Neuronal stem cell (in vitro differentiated cells): ENCODE data around the gene PCBP3.

Source experiments
- DNase-seq: peaks from one replicate; pipeline ENCODE4 v3.0.0-alpha.2; 2013; ENCODE audit warnings: low spot score
- H2AFZ ChIP-seq: one replicate; pipeline ENCODE4 v1.6.1; 2013; ENCODE audit warnings: mild to moderate bottlenecking, low read length, inconsistent platforms
- H2AK5ac ChIP-seq: 2 replicates; pipeline ENCODE4 v1.6.1; 2013; ENCODE audit warnings: low read depth, mild to moderate bottlenecking, inconsistent platforms, low read length, moderate library complexity, mixed read lengths
- H2BK120ac ChIP-seq: 2 replicates; pipeline ENCODE4 v1.6.1; 2013; ENCODE audit warnings: low read depth, mild to moderate bottlenecking, inconsistent platforms, low read length, moderate library complexity, mixed read lengths
- H2BK12ac ChIP-seq: one replicate; pipeline ENCODE4 v1.6.1; 2013; ENCODE audit warnings: low read length, inconsistent platforms
- H2BK15ac ChIP-seq: 2 replicates; pipeline ENCODE4 v1.6.1; 2013; ENCODE audit warnings: mild to moderate bottlenecking, low read length, inconsistent platforms, mixed read lengths
- H2BK5ac ChIP-seq: one replicate; pipeline ENCODE4 v1.6.1; 2013; ENCODE audit warnings: inconsistent platforms, mild to moderate bottlenecking, low read length, moderate library complexity
- H3K14ac ChIP-seq: one replicate; pipeline ENCODE4 v1.6.1; 2013; ENCODE audit warnings: low read length, inconsistent platforms
- H3K18ac ChIP-seq: 2 replicates; pipeline ENCODE4 v1.6.1; 2013; ENCODE audit warnings: low read length, inconsistent platforms
- H3K23ac ChIP-seq: 2 replicates; pipeline ENCODE4 v1.6.1; 2013; ENCODE audit warnings: low read depth, mild to moderate bottlenecking, mixed read lengths, low read length, inconsistent platforms; ENCODE audit not compliant: poor library complexity
- H3K27ac ChIP-seq: replicated peaks from 3 replicates; pipeline ENCODE4 v1.5.1; 2013; ENCODE audit warnings: low read length, inconsistent platforms
- H3K27me3 ChIP-seq, 3 experiments: 2 replicates each; pipeline ENCODE4 v1.6.1; 2013; ENCODE audit warnings: low read length in 3 of 3, mild to moderate bottlenecking in 2 of 3, inconsistent platforms in 1 of 3, low read depth in 1 of 3, mixed read lengths in 1 of 3, moderate library complexity in 1 of 3; ENCODE audit not compliant: control insufficient read depth in 3 of 3, insufficient read depth in 3 of 3
- H3K36me3 ChIP-seq, 2 donors: replicated peaks in 1 of 2; 2 replicates each; pipeline ENCODE4 v1.6.1; 2013; ENCODE audit warnings: low read length in 2 of 2; ENCODE audit not compliant: control insufficient read depth in 2 of 2, insufficient read depth in 2 of 2
- H3K4ac ChIP-seq: 2 replicates; pipeline ENCODE4 v1.6.1; 2013; ENCODE audit warnings: inconsistent platforms, mild to moderate bottlenecking, low read length, moderate library complexity
- H3K4me1 ChIP-seq, 2 donors: 1 replicate in 1 of 2; 2 replicates in 1 of 2; pipeline ENCODE4 v1.6.1; 2013; ENCODE audit warnings: low read length in 2 of 2, low read depth in 1 of 2; ENCODE audit not compliant: control insufficient read depth in 2 of 2, insufficient read depth in 1 of 2
- H3K4me2 ChIP-seq: one replicate; pipeline ENCODE4 v1.6.1; 2013; ENCODE audit warnings: mild to moderate bottlenecking, low read length, inconsistent platforms; ENCODE audit not compliant: insufficient read depth, poor library complexity, severe bottlenecking
- H3K4me3 ChIP-seq, 2 donors: 2 replicates each; pipeline ENCODE4 v1.5.1; 2013; ENCODE audit warnings: low read length in 2 of 2, mild to moderate bottlenecking in 2 of 2, inconsistent platforms in 1 of 2, moderate library complexity in 1 of 2
- H3K79me1 ChIP-seq: one replicate; pipeline ENCODE4 v1.6.1; 2013; ENCODE audit warnings: low read depth, mild to moderate bottlenecking, inconsistent platforms, low read length, moderate library complexity
- H3K9ac ChIP-seq: one replicate; pipeline ENCODE4 v1.6.1; 2013; ENCODE audit warnings: mild to moderate bottlenecking, low read depth, low read length, inconsistent platforms; ENCODE audit not compliant: poor library complexity
- H3K9me3 ChIP-seq, 2 donors: replicated peaks in 1 of 2; 2 replicates each; pipeline versions ENCODE3 to v1.6.1; 2013; ENCODE audit warnings: low read length in 2 of 2, mild to moderate bottlenecking in 2 of 2, inconsistent platforms in 1 of 2, low read depth in 1 of 2, mixed read lengths in 1 of 2, moderate library complexity in 1 of 2; ENCODE audit not compliant: control insufficient read depth in 2 of 2, insufficient read depth in 1 of 2
- H4K8ac ChIP-seq: one replicate; pipeline ENCODE4 v1.6.1; 2013; ENCODE audit warnings: low read depth, mild to moderate bottlenecking, inconsistent platforms, low read length, moderate library complexity
- H4K91ac ChIP-seq: one replicate; pipeline ENCODE4 v1.6.1; 2013; ENCODE audit warnings: low read length, low read depth, mild to moderate bottlenecking, inconsistent platforms; ENCODE audit not compliant: poor library complexity
- WGBS, 2 donors: extraction: QIAGEN DNeasy Blood & Tissue Kit; methylation state at CpG; one replicate each; pipeline ENCODE4 v1.1.7; 2013; ENCODE audit warnings: missing lambda C conversion rate in 2 of 2, mixed read lengths in 1 of 2; ENCODE audit not compliant: insufficient read length in 2 of 2, insufficient replicate concordance in 1 of 2; ENCODE audit errors: extremely low coverage in 2 of 2; 5-methylcytosine and 5-hydroxymethylcytosine counted together

The PCBP3 gene

DNA sequence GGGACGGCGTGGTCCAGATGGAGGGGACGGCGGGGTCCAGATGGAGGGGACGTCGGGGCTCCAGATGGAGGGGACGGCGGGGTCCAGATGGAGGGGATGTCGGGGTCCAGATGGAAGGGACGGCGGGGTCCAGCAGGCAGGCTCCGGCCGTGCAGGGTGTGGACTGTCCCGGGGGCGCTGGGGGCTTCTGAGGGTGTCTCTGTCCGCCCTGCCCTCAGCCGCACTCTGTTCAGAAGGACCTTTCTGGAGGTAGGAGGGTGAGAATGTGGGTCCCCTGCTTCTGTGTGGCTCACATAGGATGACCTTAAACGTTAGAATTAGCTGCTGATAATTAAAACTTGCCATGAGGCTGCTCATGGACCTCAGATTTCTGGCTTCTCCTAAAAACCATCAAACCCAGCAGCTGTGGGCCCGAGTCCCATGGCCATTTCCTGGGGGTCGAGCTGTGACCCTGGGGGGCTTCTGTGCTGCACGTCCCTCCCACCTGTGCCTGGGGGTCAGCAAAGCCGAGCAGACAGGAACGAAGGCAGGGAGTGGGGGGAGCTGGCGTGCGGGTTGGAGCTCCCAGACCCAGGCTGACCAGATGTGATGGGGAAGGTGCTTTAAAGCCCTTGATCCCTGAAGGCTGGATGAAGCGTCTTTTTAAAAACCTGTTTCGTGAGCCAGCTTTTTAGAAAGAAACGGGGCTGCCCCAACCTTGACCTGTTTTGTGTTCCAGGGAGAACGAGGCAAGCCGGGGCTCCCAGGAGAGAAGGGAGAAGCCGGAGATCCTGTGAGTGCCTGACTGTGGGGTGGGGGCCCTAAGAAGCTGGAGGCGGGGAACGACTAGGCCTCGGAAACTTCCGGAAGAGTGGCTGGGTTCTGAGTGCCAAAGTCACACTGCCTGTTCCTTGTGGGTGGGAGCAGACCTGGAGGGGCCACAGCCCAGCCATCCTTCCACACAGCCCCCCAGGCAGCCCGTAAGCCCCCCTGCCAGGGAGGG is 345.1 kb downstream of the PCBP3 start:
- Histone ChIP-seq H3K23ac (no peak overlapping the region), H2BK5ac (no peak overlapping the region), H3K36me3 (peaks cover 8 to 68% of the 10 kb centered on the region in 2 donors), H2AFZ (no peak overlapping the region), H4K8ac (peak overlapping the region; percentile 43), H2AK5ac (no peak overlapping the region), H3K79me1 (peaks cover 5% of the 10 kb centered on the region), H3K4me3 (no peak overlapping the region), H3K9ac (no peak overlapping the region), H3K27ac (no peak overlapping the region), H3K4me2 (no peak overlapping the region), H2BK12ac (no peak overlapping the region), H3K4ac (no peak overlapping the region), H3K4me1 (no peaks in the 10 kb centered on the region), H4K91ac (no peak overlapping the region), H3K18ac (no peak overlapping the region), H2BK120ac (no peak overlapping the region), H2BK15ac (no peak overlapping the region), H3K9me3 (no peaks in the 10 kb centered on the region), H3K14ac (no peak overlapping the region), H3K27me3 (no peaks in the 10 kb centered on the region)
- WGBS, 2 donors = no CpG with 5 or more reads among the region's 36 CpGs
- DNase-seq = no peak

GRCh38 chr21:45989355-45990048 is 346.0 kb downstream of the PCBP3 start:
- Histone ChIP-seq H2BK15ac (no peak overlapping the region), H3K27ac (no peak overlapping the region), H2BK12ac (no peak overlapping the region), H3K27me3 (no peaks in the 10 kb centered on the region), H4K8ac (no peak overlapping the region), H3K23ac (no peak overlapping the region), H3K4me3 (no peak overlapping the region), H3K14ac (no peak overlapping the region), H3K4ac (no peak overlapping the region), H3K4me1 (no peaks in the 10 kb centered on the region), H3K18ac (no peak overlapping the region), H4K91ac (no peak overlapping the region), H3K9ac (peak overlapping the region; percentile 63), H3K9me3 (no peaks in the 10 kb centered on the region), H2BK5ac (no peak overlapping the region), H2AK5ac (no peak overlapping the region), H3K79me1 (peaks cover 4% of the 10 kb centered on the region), H2BK120ac (no peak overlapping the region), H3K4me2 (no peak overlapping the region), H2AFZ (no peak overlapping the region), H3K36me3 (peaks cover 8 to 62% of the 10 kb centered on the region in 2 donors)
- WGBS, 2 donors = no CpG with 5 or more reads among the region's 32 CpGs
- no peak for DNase-seq

- H3K36me3 ChIP-seq = peaks cover 8 to 60% of the 10 kb centered on the region in 2 donors
- no peak overlapping the region for H3K27ac ChIP-seq
- no peak for DNase-seq
Measured at GRCh38 chr21:45990049-45990711, 346.7 kb downstream of the PCBP3 start.

More at GRCh38 chr21:45990049-45990711, 346.7 kb downstream of the PCBP3 start:
- H3K79me1 ChIP-seq = peaks cover 4% of the 10 kb centered on the region
- no peaks in the 10 kb centered on the region for H3K9me3 ChIP-seq
- H2BK12ac ChIP-seq = no peak overlapping the region
- H3K18ac ChIP-seq = no peak overlapping the region
- no CpG with 5 or more reads among the region's 30 CpGs for WGBS, 2 donors
- H4K91ac ChIP-seq = no peak overlapping the region
- peak overlapping the region; percentile 56 for H2AK5ac ChIP-seq
- peak overlapping the region; percentile 89 for H3K14ac ChIP-seq
- H4K8ac ChIP-seq = no peak overlapping the region
- no peak overlapping the region for H2BK15ac ChIP-seq
- no peak overlapping the region for H2BK5ac ChIP-seq
- peak overlapping the region; percentile 93 for H3K23ac ChIP-seq
- no peaks in the 10 kb centered on the region for H3K4me1 ChIP-seq
- no peak overlapping the region for H2AFZ ChIP-seq
- H3K4me2 ChIP-seq = no peak overlapping the region
- no peak overlapping the region for H3K4ac ChIP-seq
- H2BK120ac ChIP-seq = no peak overlapping the region
- peak overlapping the region in 1 of 2 donors; percentile 51 for H3K4me3 ChIP-seq
- peak overlapping the region; percentile 70 for H3K9ac ChIP-seq
- H3K27me3 ChIP-seq = no peaks in the 10 kb centered on the region
